Measurements from ENCODE around the gene NEGR1.

DNA sequence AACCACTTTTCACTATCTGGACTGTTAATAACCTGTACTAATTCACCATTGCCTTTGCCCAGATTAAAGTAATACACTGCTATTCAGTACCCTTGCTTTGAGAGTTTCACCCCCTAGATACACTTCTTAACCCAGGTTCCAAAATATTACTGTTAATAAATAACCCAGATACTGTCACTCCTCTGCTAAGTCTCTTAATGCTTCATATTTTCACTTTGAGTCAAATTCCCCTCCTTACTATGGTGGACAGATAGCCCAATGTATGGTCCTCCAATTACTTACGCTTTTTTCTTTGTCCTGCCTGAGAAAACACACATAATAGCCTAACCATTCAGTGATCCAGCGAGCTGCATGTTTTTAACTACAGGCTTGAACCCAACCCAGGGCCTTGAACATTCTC lies 152.5 kb downstream of the NEGR1 start:
- TF ChIP-seq, protein P1, sequence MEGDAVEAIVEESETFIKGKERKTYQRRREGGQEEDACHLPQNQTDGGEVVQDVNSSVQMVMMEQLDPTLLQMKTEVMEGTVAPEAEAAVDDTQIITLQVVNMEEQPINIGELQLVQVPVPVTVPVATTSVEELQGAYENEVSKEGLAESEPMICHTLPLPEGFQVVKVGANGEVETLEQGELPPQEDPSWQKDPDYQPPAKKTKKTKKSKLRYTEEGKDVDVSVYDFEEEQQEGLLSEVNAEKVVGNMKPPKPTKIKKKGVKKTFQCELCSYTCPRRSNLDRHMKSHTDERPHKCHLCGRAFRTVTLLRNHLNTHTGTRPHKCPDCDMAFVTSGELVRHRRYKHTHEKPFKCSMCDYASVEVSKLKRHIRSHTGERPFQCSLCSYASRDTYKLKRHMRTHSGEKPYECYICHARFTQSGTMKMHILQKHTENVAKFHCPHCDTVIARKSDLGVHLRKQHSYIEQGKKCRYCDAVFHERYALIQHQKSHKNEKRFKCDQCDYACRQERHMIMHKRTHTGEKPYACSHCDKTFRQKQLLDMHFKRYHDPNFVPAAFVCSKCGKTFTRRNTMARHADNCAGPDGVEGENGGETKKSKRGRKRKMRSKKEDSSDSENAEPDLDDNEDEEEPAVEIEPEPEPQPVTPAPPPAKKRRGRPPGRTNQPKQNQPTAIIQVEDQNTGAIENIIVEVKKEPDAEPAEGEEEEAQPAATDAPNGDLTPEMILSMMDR (IDR thresholded peaks at IDR 0.05), result no peak
- TF ChIP-seq POLR2A (IDR thresholded peaks at IDR 0.05), result no peak

Data from Peyer's patch (tissue), 4 donors.